Renal cortex interstitium (tissue), 15 donors: ENCODE results near the gene TUBGCP6. TPM values are rescaled to one million over a fixed set of nuclear protein-coding genes. Genes with fewer than 3 reads are reported as not detected.

Experiments used
- DNase-seq, 11 donors: peaks; one replicate each; pipeline ENCODE4 v3.0.0-alpha.2; 2013; ENCODE audit warnings: low read depth in 9 of 11, low spot score in 4 of 11; ENCODE audit errors: extremely low read depth in 1 of 11
- long read RNA-seq, 16 experiments: transcript quantifications; one replicate each; lab custom pipeline, GENCODE V29; 2026
- polyA plus RNA-seq, 3 donors: library from polyadenylated mRNA; unstranded; fragments of 120-200 nt; gene quantifications; one replicate each; pipeline ENCODE4 v1.2.1, GENCODE V29; 2013; ENCODE audit not compliant: insufficient read length in 3 of 3

TUBGCP6 gene
- polyA plus RNA-seq = 10 to 100 TPM; 30.5 to 48.2 (median 40.1) TPM
- long read RNA-seq, donor 1, full-length matches to known transcripts = 1 of 1 reads
- long read RNA-seq, donor 1, partial matches to known transcripts = 0 of 1 reads
- long read RNA-seq, donor 1, other reads (novel, unspliced or antisense) = 0 of 1 reads
- long read RNA-seq, donor 2, full-length matches to known transcripts = 1 of 1 reads
- long read RNA-seq, donor 2, partial matches to known transcripts = 0 of 1 reads
- long read RNA-seq, donor 2, other reads (novel, unspliced or antisense) = 0 of 1 reads
- long read RNA-seq, donor 3, full-length matches to known transcripts = 1 of 1 reads
- long read RNA-seq, donor 3, partial matches to known transcripts = 0 of 1 reads
- long read RNA-seq, donor 3, other reads (novel, unspliced or antisense) = 0 of 1 reads
- long read RNA-seq, donor 4 = 0 reads
- long read RNA-seq, donor 5, partial matches to known transcripts = 24 of 24 reads
- long read RNA-seq, donor 5, other reads (novel, unspliced or antisense) = 0 of 24 reads
- long read RNA-seq, donor 6, partial matches to known transcripts = 5 of 5 reads
- long read RNA-seq, donor 6, other reads (novel, unspliced or antisense) = 0 of 5 reads
- long read RNA-seq, donor 7, full-length matches to known transcripts = 2 of 2 reads
- long read RNA-seq, donor 7, partial matches to known transcripts = 0 of 2 reads
- long read RNA-seq, donor 7, other reads (novel, unspliced or antisense) = 0 of 2 reads
- long read RNA-seq, donor 8, full-length matches to known transcripts = 2 of 13 reads
- long read RNA-seq, donor 8, partial matches to known transcripts = 11 of 13 reads
- long read RNA-seq, donor 8, other reads (novel, unspliced or antisense) = 0 of 13 reads
- long read RNA-seq, donor 9, full-length matches to known transcripts = 1 of 1 reads
- long read RNA-seq, donor 9, partial matches to known transcripts = 0 of 1 reads
- long read RNA-seq, donor 9, other reads (novel, unspliced or antisense) = 0 of 1 reads
- long read RNA-seq, donor 10 = 0 reads
- long read RNA-seq, donor 11 = 0 reads
- long read RNA-seq, donor 12 = 0 reads
- long read RNA-seq, donor 13, full-length matches to known transcripts = 2 of 7 reads
- long read RNA-seq, donor 13, partial matches to known transcripts = 5 of 7 reads
- long read RNA-seq, donor 13, other reads (novel, unspliced or antisense) = 0 of 7 reads
- long read RNA-seq, donor 14 = 0 reads
- long read RNA-seq, donor 15 = 0 reads
- long read RNA-seq, donor 16, full-length matches to known transcripts = 1 of 26 reads
- long read RNA-seq, donor 16, partial matches to known transcripts = 25 of 26 reads
- long read RNA-seq, donor 16, other reads (novel, unspliced or antisense) = 0 of 26 reads

- peak; percentile 80 to 94 (median 91) for DNase-seq
Measured at GRCh38 chr22:50244420-50245213, at the start of gene TUBGCP6. Gene TUBGCP6 (minus strand): TSS chr22:50245023. CDS start chr22:50244459, 564 bp downstream.

- no peak for DNase-seq
Measured at GRCh38 chr22:50294319-50294656, 49.5 kb upstream of the TUBGCP6 start.

- DNase-seq = peak in 2 of 11 donors; percentile 61 to 67
Measured at GRCh38 chr22:50293441-50294318, 48.9 kb upstream of the TUBGCP6 start.

GRCh38 chr22:50292643-50293440 is 48.0 kb upstream of the TUBGCP6 start:
- no peak for DNase-seq

- no peak for DNase-seq
Measured at GRCh38 chr22:50289942-50290630, 45.3 kb upstream of the TUBGCP6 start.

- no peak for DNase-seq
Measured at GRCh38 chr22:50289151-50289941, 44.5 kb upstream of the TUBGCP6 start.

GRCh38 chr22:50287731-50288130 is 42.9 kb upstream of the TUBGCP6 start:
- no peak for DNase-seq

GRCh38 chr22:50286701-50287318 is 42.0 kb upstream of the TUBGCP6 start:
- no peak for DNase-seq

- DNase-seq = no peak
Measured at GRCh38 chr22:50286275-50286674, 41.5 kb upstream of the TUBGCP6 start.

GRCh38 chr22:50285568-50286229 is 40.9 kb upstream of the TUBGCP6 start:
- no peak for DNase-seq

GRCh38 chr22:50284479-50284878 is 39.7 kb upstream of the TUBGCP6 start:
- no peak for DNase-seq

GRCh38 chr22:50283821-50284220 is 39.0 kb upstream of the TUBGCP6 start:
- no peak for DNase-seq

- peak in 1 of 11 donors; percentile 47 for DNase-seq
Measured at GRCh38 chr22:50282361-50283155, 37.7 kb upstream of the TUBGCP6 start.

- DNase-seq = no peak
Measured at GRCh38 chr22:50281957-50282356, 37.1 kb upstream of the TUBGCP6 start.
